AG20443 (cell line): ENCODE data around the gene COL4A1.
A peak's percentile ranks its signal among the peaks of the same experiment; 100 is the strongest.

Experiments
- DNase-seq: peaks from one replicate; pipeline ENCODE4 v3.0.0; 2012; ENCODE audit warnings: low spot score, mixed read lengths

The COL4A1 gene

GRCh38 chr13:110133425-110134235 is 173.3 kb downstream of the COL4A1 start:
- DNase-seq, result no peak

GRCh38 chr13:110132225-110132982 is 174.6 kb downstream of the COL4A1 start:
- DNase-seq, result peak; percentile 34

- DNase-seq, result no peak
Observed at GRCh38 chr13:110131424-110131823, 175.5 kb downstream of the COL4A1 start.

- DNase-seq, result no peak
Observed at GRCh38 chr13:110130431-110130830, 176.5 kb downstream of the COL4A1 start.

- no peak for DNase-seq
Observed at GRCh38 chr13:110129539-110130186, 177.3 kb downstream of the COL4A1 start.

- no peak for DNase-seq
Observed at GRCh38 chr13:110129076-110129475, 177.9 kb downstream of the COL4A1 start.

- no peak for DNase-seq
Observed at GRCh38 chr13:110128546-110128945, 178.4 kb downstream of the COL4A1 start.

- peak; percentile 38 for DNase-seq
Observed at GRCh38 chr13:110127986-110128511, 178.9 kb downstream of the COL4A1 start.

GRCh38 chr13:110126391-110126961 is 180.5 kb downstream of the COL4A1 start:
- DNase-seq, result peak; percentile 85

- DNase-seq, result no peak
Observed at GRCh38 chr13:110125613-110126272, 181.2 kb downstream of the COL4A1 start.

GRCh38 chr13:110125157-110125556 is 181.8 kb downstream of the COL4A1 start:
- no peak for DNase-seq

- no peak for DNase-seq
Observed at GRCh38 chr13:110124201-110124940, 182.6 kb downstream of the COL4A1 start.

- no peak for DNase-seq
Observed at GRCh38 chr13:110123041-110123809, 183.7 kb downstream of the COL4A1 start.

- no peak for DNase-seq
Observed at GRCh38 chr13:110121422-110122083, 185.4 kb downstream of the COL4A1 start.

GRCh38 chr13:110119935-110120905 is 186.7 kb downstream of the COL4A1 start:
- no peak for DNase-seq

GRCh38 chr13:110118106-110118505 is 188.9 kb downstream of the COL4A1 start:
- DNase-seq, result no peak

GRCh38 chr13:110116072-110116487 is 190.9 kb downstream of the COL4A1 start:
- DNase-seq, result peak; percentile 69

GRCh38 chr13:110115591-110115990 is 191.4 kb downstream of the COL4A1 start:
- DNase-seq, result no peak
